HG02852 (cell line): ENCODE results near the gene CCL4.
A peak's percentile ranks its signal among the peaks of the same experiment; 100 is the strongest.
"Not testable (repeated sequence)": the region's sequence is repeated elsewhere in the genome, so short reads cannot be mapped to it uniquely, and the experiment has no call there.

Experiments
- ATAC-seq: cut with Tn5 transposase; IDR thresholded peaks from one replicate; pipeline ENCODE4 v1.9.1; 2021; ENCODE audit warnings: mild to moderate bottlenecking, moderate library complexity; ENCODE audit not compliant: unreplicated experiment

The CCL4 gene

GRCh38 chr17:36087897-36088572 lies 15.6 kb upstream of the CCL4 start:
- ATAC-seq: not testable (repeated sequence)

GRCh38 chr17:36088670-36089338 lies 14.8 kb upstream of the CCL4 start:
- no peak for ATAC-seq

DNA sequence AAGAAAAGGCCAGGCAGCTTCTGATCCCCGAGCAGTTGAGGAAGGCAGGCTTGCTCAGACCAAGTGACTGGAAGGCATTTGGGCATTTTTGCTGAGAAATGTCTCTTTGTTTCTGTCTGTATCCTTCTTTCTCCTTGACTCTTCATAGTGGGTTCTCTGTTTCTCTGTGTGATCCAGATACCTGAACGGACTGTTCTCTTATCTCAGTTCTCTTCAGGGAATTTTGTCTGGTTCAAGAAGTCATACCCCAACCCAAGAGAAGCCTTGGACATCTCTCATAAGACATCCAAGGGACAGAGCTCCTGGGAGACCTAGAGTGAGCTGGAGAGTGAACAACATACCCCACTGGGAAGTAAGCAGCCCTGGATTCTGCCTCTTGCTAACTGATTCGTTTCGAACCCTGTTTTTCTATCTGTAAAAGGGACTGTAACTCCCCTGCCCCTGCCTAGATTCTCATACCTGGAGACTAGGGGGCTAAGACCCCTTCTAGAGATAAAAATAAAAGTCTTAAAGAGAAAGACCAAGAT lies 14.2 kb upstream of the CCL4 start:
- ATAC-seq: no peak

- ATAC-seq: peak; percentile 69
Measured at GRCh38 chr17:36089888-36090836, 13.5 kb upstream of the CCL4 start, which contains the start of gene CCL3. Gene CCL3, minus strand, starts transcription at chr17:36090143. Its CDS starts 85 bp downstream, at chr17:36090058.

- no peak for ATAC-seq
Measured at GRCh38 chr17:36092230-36092629, 11.4 kb upstream of the CCL4 start.

- not testable (repeated sequence) for ATAC-seq
Measured at GRCh38 chr17:36092715-36093114, 10.9 kb upstream of the CCL4 start.

DNA sequence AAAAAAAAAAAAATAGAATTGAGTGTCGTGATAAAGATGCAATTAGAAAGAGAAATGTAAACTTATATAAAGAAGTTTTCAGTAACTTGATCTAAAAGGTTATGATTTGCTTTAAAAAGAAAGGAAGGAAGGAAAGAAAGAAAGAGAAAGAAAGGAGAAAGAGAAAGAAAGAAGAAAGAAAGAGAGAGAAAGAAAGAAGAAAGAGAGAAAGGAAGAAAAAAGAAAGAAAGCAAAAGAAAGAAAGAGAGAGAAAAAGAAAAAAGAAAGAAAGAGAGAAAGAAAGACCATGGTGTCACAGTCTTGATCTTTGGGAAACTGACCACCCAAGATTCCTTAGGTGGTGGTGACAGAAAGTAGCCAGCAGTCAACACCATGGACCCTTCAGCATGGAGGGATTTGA lies 9.4 kb upstream of the CCL4 start:
- no peak for ATAC-seq

GRCh38 chr17:36094746-36095145 lies 8.9 kb upstream of the CCL4 start:
- no peak for ATAC-seq

DNA sequence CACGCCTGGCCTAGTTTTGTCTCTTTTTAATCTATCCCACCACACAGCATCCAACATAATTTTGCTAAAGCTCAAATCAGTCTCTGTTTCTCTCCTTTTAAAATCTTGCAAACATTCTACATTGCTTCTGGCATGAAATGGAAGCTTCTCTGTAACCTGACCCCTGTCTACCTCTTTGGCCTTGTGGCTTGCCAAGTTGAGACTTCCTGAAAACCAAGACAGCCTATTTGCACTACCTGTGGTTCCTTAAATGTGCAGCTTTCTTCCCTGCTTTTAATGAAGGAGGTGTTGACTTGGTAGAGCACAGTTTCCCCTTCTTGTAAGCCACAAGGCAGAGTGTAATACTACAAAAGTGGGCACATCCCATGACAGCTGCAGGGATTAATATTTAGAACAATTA lies 7.6 kb upstream of the CCL4 start:
- no peak for ATAC-seq

DNA sequence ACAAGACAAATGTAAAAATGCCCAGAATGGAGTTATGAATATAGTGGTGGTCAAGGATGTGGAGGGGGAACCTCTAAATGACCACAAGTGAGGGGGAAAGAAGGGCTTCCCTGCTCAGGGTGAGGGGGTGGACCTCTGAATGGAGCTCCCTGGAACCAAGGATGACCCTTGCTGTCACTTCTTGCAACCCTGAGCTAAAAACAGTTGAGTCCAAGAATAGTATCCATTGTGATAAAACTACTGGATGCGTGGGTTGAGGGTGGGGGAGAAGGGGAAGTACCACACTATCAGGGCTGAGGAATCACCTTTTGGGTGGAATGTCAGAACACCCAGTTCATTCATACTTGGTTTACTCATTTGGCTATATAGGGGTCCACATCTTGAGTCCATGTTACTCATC lies 4.6 kb upstream of the CCL4 start:
- not testable (repeated sequence) for ATAC-seq

- not testable (repeated sequence) for ATAC-seq
Measured at GRCh38 chr17:36104246-36104645, 619 bp downstream of the CCL4 start.

DNA sequence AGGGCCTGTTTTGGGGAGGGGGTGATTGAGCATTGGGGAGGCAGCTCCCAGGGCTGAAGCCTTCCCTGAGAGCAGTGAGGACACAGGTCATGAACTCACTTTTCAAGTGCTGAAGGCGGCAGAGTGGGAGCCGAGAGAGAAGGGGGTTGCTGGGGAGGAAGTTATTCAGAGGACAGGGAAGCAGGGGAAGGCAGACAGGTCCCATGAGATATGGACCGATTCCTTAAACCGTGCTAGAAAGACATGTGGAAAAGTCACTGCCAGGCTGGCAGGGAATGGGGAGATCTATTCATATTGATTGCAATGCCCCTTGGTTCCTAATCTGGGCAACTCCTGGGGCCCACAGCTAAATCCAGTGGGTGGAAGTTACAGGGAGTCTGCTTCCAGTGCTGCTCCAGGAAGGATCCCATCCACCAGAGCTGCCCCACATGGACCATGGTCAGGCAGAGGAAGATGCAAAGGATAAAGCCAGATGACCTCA lies 1.1 kb downstream of the CCL4 start:
- ATAC-seq: no peak

DNA sequence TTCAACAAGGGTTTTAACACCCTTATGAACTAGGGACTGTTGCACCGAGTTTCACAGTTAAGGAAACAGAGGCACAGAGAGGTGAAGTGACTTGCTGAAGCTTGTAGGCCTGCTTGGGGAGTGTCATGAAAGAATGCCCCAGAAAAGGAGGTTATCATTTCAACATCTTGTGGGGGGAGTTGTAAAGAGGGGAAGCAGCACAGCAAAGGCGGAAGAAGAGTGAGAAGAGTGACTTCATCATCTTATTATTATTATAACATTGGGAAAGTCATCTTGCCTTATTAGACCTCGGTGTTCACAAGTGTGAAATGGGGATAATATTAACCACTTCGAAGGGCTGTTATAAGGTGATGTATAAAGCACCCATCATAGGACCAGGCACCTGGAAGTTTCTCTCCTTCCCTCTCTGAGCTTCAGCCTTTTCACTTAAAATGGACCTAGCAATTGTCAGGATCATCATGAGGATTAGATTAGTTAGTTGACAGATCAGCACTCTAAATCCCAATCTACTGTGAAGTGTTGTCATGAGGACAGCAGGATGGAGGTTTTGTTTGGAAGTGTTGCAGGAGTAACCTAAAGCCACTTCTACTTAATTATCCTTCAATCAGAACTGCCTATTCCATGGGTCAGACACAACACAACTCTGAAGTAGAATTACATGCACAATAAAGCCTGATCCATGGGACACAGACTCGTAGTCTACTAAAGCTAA lies 2.3 kb downstream of the CCL4 start:
- ATAC-seq: no peak

DNA sequence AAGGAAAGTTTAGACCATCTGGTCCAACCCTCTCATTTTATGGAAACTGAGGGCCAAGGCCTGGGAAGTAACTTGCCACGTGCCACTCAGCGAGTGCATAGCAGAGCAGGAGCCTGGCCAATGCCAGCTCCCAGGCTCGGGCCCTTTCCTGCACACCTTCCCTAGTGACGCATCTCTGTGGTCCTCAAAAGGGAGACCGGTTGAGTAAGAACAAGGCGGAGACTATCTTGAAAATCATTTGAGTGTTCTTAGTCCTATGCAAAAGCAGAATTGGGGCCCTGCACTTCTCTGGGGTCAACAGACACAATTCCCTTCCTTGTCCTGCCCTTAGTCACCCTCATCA lies 2.8 kb downstream of the CCL4 start:
- ATAC-seq: no peak

- no peak for ATAC-seq
Measured at GRCh38 chr17:36107660-36108059, 4.0 kb downstream of the CCL4 start.

- not testable (repeated sequence) for ATAC-seq
Measured at GRCh38 chr17:36108265-36108664, 4.6 kb downstream of the CCL4 start.

GRCh38 chr17:36111068-36111490 lies 7.5 kb downstream of the CCL4 start:
- no peak for ATAC-seq

DNA sequence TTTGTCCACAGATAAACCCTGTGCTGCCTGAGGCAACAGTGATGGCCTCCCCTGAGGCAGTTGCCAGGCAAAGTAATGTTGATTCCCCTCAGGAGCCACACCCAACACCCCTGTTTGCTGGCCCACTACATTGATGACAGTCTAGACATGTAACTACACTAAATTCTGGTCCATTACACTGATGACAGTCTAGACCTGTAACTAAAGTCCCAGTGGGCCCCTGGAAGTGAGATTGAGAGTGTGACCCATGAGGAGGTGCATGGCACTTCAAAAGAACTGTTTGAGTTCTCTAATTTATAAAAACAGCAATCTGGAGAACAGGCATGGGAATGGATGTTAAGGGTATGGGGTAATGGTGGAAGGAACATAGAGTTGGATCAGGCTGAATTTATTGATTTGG lies 8.9 kb downstream of the CCL4 start:
- no peak for ATAC-seq

DNA sequence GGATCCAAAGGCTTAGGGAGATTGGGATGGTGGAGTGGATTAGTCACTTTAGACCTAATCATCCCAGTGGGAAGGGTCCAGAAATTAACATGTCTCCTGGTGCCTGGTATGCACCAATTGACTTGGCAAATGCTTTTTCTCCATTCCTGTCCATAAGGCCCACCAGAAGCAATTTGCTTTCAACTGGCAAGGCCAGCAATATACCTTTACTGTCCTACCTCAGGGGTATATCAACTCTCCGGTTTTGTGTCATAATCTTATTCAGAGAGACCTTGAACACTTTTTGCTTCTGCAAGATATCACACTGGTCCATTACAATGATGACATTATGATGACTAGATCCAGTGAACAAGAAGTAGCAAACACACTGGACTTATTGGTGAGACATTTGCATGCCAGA lies 9.5 kb downstream of the CCL4 start:
- ATAC-seq: not testable (repeated sequence)

DNA sequence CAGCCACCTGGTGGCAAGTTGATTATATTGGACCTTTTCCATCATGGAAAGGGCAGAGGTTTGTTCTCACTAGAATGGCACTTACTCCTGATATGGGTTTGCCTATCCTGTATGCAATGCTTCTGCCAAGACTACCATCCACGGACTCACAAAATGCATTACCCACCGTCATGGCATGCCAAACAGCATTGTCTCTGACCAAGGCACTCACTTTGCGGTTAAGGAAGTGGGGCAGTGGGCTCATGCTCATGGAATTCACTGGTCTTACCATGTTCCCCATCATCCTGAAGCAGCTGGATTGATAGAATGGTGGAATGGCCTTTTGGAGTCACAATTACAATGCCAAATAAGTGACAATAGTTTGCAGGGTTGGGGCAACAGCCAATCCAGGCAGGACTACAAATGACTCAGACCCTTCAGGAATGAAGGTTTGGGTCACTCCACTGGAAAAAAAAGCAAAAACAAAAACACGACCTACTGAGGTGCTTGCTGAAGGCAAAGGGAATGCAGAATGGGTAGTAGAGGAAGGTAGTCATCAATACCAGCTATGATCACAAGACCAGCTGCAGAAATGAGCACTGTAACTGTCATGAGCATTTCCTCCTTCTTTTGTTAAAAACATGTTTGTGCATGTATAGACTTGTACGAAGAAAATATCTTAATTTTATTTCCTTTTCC lies 11.5 kb downstream of the CCL4 start:
- ATAC-seq: not testable (repeated sequence)
